ENCODE data around the gene DUSP14. TPM values are rescaled to one million over a fixed set of nuclear protein-coding genes. Genes with fewer than 3 reads are reported as not detected.

Gene DUSP14
- total RNA-seq, 4 donors from 2014 or later = 52.7 to 74.5 (median 59.0) TPM

DNA sequence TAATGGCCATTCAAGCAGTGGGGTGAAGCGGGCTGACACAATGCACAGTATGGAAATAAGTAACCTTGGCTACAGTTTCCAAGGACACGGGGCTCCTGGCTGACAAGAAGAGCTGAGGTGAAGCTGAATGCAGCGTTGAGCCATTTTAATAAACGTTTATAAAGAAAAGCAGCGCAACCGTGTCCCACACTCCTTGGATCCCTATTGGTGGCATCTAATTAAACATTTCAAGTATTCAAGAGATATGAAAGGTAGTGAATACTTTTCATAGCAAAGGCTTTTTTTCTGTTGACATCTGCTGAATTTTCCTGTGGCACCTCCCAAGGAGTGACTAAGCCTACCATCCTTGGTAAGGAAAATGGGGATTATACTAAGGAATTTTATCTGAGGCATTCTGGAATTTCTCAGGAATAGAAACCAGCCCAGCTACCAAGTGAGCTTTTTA is 26.5 kb downstream of the DUSP14 start:
- no peak for DNase-seq
- Histone ChIP-seq H3K36me3 (peaks cover 19 to 36% of the 10 kb centered on the region in 2 donors), H3K9me3 (no peaks in the 10 kb centered on the region), H3K4me1 (no peaks in the 10 kb centered on the region), H3K4me3 (replicated peaks in 1 of 3) (no peak overlapping the region), H3K27ac (no peak overlapping the region), H3K27me3 (no peaks in the 10 kb centered on the region)
- WGBS, 2 donors = 91% methylated on average over 6 of the region's 6 CpGs
- TF ChIP-seq, protein P1, sequence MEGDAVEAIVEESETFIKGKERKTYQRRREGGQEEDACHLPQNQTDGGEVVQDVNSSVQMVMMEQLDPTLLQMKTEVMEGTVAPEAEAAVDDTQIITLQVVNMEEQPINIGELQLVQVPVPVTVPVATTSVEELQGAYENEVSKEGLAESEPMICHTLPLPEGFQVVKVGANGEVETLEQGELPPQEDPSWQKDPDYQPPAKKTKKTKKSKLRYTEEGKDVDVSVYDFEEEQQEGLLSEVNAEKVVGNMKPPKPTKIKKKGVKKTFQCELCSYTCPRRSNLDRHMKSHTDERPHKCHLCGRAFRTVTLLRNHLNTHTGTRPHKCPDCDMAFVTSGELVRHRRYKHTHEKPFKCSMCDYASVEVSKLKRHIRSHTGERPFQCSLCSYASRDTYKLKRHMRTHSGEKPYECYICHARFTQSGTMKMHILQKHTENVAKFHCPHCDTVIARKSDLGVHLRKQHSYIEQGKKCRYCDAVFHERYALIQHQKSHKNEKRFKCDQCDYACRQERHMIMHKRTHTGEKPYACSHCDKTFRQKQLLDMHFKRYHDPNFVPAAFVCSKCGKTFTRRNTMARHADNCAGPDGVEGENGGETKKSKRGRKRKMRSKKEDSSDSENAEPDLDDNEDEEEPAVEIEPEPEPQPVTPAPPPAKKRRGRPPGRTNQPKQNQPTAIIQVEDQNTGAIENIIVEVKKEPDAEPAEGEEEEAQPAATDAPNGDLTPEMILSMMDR (IDR thresholded peaks at IDR 0.05) = no peak
- no peak for TF ChIP-seq POLR2A (IDR thresholded peaks at IDR 0.05)
- intact Hi-C loops (cut with DNase I) = no loop called here

DNA sequence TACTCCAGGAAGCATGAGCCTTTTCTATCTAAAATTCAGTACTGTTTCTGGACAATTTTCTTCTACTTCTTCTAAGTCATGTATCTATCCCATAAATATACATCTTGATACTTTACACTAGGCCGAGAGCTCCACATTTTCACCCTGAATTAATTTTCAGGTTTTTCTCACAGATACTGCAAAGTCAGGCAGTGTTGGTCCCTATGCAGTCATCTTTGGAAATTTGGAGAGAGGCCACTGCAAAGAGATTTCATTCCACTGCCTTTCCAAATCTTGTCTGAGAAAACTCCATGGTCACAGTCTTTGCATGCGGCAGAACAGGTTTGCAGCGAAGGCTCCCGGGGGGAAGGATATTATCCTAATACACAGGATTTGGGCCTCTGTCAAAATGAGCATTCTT is 28.2 kb downstream of the DUSP14 start:
- Histone ChIP-seq H3K36me3 (peaks cover 11 to 29% of the 10 kb centered on the region in 2 donors), H3K4me3 (replicated peaks in 1 of 3) (no peak overlapping the region), H3K4me1 (no peaks in the 10 kb centered on the region), H3K27me3 (no peaks in the 10 kb centered on the region), H3K9me3 (no peaks in the 10 kb centered on the region), H3K27ac (peak overlapping the region; percentile 0 to 38 (median 31))
- DNase-seq = peak; percentile 39 to 65
- intact Hi-C loops (cut with DNase I) = no loop called here
- 63 to 77% methylated on average over 4 of the region's 4 CpGs for WGBS, 2 donors
- no peak for TF ChIP-seq POLR2A (IDR thresholded peaks at IDR 0.05)

DNA sequence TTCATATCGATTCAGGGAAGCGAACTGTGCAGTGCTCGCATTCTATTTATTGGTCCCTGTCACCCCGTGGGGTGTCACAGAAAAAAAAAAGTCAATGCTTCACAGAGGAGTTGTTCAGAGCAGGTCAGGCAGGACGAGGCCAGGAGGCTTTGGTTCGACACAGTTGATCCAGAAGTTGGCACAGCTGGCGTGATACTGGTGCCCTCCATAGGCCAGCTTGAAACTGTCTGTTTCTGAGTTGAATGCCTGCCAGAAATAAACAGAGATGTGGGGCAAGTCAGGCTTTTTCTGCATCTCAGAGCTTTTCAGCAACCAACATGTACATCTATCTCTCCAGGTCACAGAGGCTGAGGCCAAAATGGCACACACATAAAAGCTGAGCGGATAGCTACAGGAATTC is 29.1 kb downstream of the DUSP14 start:
- Histone ChIP-seq H3K36me3 (peaks cover 9 to 24% of the 10 kb centered on the region in 2 donors), H3K27ac (no peak overlapping the region)
- intact Hi-C loops (cut with DNase I) = no loop called here

DNA sequence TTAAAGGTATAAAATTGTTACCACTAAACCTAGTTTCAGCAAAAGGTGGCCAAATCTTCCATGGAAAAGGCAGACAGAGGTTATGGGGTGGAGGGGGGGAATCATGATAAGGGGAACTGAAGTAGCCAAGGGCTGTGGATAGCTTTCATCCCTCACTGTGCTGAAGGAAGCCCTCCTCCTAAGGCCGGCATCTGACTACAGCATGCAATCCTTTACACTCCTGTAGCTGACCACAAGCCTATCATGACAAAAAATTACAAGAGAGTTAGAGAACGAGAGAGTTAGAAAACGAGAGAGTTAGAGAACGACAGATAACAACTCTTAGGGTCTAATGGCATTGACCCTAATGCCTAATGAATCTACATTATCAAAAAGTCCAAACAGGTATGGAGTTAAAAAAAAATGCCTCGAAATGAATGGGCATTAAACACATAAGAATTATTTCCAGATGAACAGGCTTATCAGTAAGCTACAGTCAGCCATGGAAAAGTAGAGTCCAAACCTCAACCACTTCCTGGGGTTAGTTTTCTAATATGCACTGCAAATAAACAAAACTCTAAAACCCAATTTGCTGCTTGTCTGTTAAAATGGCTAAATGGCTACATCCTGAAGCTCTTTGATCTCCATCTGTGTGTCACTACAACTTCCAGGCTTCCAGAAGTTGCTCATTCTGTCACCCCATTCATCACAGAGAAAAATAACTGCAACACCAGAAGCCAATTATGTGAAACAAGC is 29.7 kb downstream of the DUSP14 start:
- H3K4me3 ChIP-seq (replicated peaks in 1 of 3) = no peak overlapping the region
- 89 to 91% methylated on average over 5 of the region's 5 CpGs for WGBS, 2 donors
- H3K36me3 ChIP-seq = peaks cover 9 to 22% of the 10 kb centered on the region in 2 donors
- no peak for DNase-seq
- H3K4me1 ChIP-seq = no peaks in the 10 kb centered on the region
- H3K9me3 ChIP-seq = no peaks in the 10 kb centered on the region
- intact Hi-C loops (cut with DNase I) = no loop called here
- H3K27me3 ChIP-seq = no peaks in the 10 kb centered on the region
- TF ChIP-seq, protein P1 (IDR thresholded peaks at IDR 0.05) = no peak
- no peak for TF ChIP-seq POLR2A (IDR thresholded peaks at IDR 0.05)
- H3K27ac ChIP-seq = no peak overlapping the region

More for the DNA sequence above, 29.1 kb downstream of the DUSP14 start:
- no peak overlapping the region for H3K4me3 ChIP-seq (replicated peaks in 1 of 3)
- WGBS, 2 donors = 79 to 82% methylated on average over 8 of the region's 8 CpGs
- peak; percentile 51 to 64 for DNase-seq
- H3K9me3 ChIP-seq = no peaks in the 10 kb centered on the region
- no peak for TF ChIP-seq POLR2A (IDR thresholded peaks at IDR 0.05)
- TF ChIP-seq, protein P1 (IDR thresholded peaks at IDR 0.05) = peak in 2 of 6 experiments; percentile 11 to 25
- no peaks in the 10 kb centered on the region for H3K27me3 ChIP-seq
- H3K4me1 ChIP-seq = no peaks in the 10 kb centered on the region

DNA sequence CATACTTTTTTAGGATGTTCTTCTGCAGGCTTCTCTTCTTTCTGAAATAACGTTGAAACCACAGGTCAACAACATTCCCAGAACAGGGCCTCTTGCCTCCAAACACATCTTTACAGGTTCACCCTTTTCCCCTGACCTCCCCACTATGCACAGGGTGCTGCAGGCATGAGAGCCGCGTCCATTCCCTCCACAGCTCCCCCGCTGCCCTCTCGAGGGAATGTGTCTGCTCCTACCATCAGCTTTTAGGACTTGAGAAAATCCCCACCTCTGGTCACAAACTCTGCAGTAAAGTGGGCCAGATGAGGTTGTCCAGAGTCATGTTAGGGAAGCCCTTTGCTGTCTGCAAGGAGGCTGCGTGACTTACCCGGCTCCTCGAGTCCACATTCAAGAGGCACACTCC is 30.5 kb downstream of the DUSP14 start:
- H3K4me1 ChIP-seq = no peaks in the 10 kb centered on the region
- no peak overlapping the region for H3K4me3 ChIP-seq (replicated peaks in 1 of 3)
- H3K9me3 ChIP-seq = no peaks in the 10 kb centered on the region
- intact Hi-C loops (cut with DNase I) = no loop called here
- H3K36me3 ChIP-seq = peaks cover 4 to 22% of the 10 kb centered on the region in 2 donors
- WGBS, 2 donors = 90 to 91% methylated on average over 8 of the region's 8 CpGs
- no peaks in the 10 kb centered on the region for H3K27me3 ChIP-seq
- no peak for TF ChIP-seq POLR2A (IDR thresholded peaks at IDR 0.05)
- TF ChIP-seq, protein P1 (IDR thresholded peaks at IDR 0.05) = no peak
- no peak overlapping the region for H3K27ac ChIP-seq
- no peak for DNase-seq
